Stomach (tissue), 9 donors: ENCODE results near the gene ETFB. TPM values are rescaled to one million over a fixed set of nuclear protein-coding genes. Genes with fewer than 3 reads are reported as not detected.

Experiments used
- DNase-seq, 2 donors: peaks; one replicate each; pipeline versions ENCODE4 v3.0.0 to v3.0.0-alpha.2; 2013 to 2019
- H3K27ac ChIP-seq, 5 donors: fragments of 200-600 bp in 4 of 5; sonication (generic) in 4 of 5; one replicate each; pipeline ENCODE4 v1.5.1; 2013 to 2019; ENCODE audit warnings: mild to moderate bottlenecking in 1 of 5, moderate library complexity in 1 of 5
- H3K27me3 ChIP-seq, 3 donors: fragments of 200-600 bp; sonication (generic); one replicate each; pipeline ENCODE4 v1.5.1; 2017 to 2019; ENCODE audit warnings: mixed run types in 1 of 3
- H3K36me3 ChIP-seq, 4 donors: fragments of 200-600 bp; sonication (generic); 1 replicate in 3 of 4; 2 replicates in 1 of 4; pipeline ENCODE4 v1.5.1; 2016 to 2019
- H3K4me1 ChIP-seq, 4 donors: fragments of 200-600 bp; sonication (generic); one replicate each; pipeline ENCODE4 v1.5.1; 2016 to 2019
- H3K4me3 ChIP-seq, 4 donors: fragments of 200-600 bp; sonication (generic) in 3 of 4; one replicate each; pipeline ENCODE4 v1.5.1; 2016 to 2019; ENCODE audit warnings: mild to moderate bottlenecking in 1 of 4
- H3K9me3 ChIP-seq, 4 donors: fragments of 200-600 bp; sonication (generic); one replicate each; pipeline ENCODE4 v1.5.1; 2016 to 2019
- CTCF ChIP-seq, 7 experiments: fragments of 450-650 bp in 4 of 7; fragments of 200-600 bp in 3 of 7; sonication (generic) in 3 of 7; IDR thresholded peaks; one replicate each; pipeline ENCODE4 v1.5.1; 2016 to 2019; ENCODE audit warnings: antibody characterized with exemption in 7 of 7, control low read depth in 2 of 7, mild to moderate bottlenecking in 1 of 7
- EP300 ChIP-seq: sonication (generic); formaldehyde crosslinking; IDR thresholded peaks from one replicate; pipeline ENCODE4 v1.6.1; 2017; ENCODE audit warnings: antibody characterized with exemption
- POLR2A ChIP-seq, 4 donors: fragments of 450-650 bp; IDR thresholded peaks; one replicate each; pipeline ENCODE4 v1.6.1; 2016; ENCODE audit warnings: antibody characterized with exemption in 4 of 4, control low read depth in 2 of 4, mild to moderate bottlenecking in 1 of 4, moderate library complexity in 1 of 4
- POLR2AphosphoS5 ChIP-seq, 3 donors: sonication (generic); formaldehyde crosslinking; IDR thresholded peaks; one replicate each; pipeline ENCODE4 v1.6.1; 2016; ENCODE audit warnings: antibody characterized with exemption in 3 of 3
- WGBS, 5 donors: extraction: QIAGEN DNeasy Blood & Tissue Kit in 3 of 5; methylation state at CpG; one replicate each; pipeline versions ENCODE4 v1.1.5 to v1.1.7; 2013 to 2018; 5-methylcytosine and 5-hydroxymethylcytosine counted together
- intact Hi-C: fragments of 100-400 bp; cut with DNase I; formaldehyde crosslinking; loops from one replicate; pipeline ENCODE4 v1.15.1; 2023; ENCODE audit warnings: low total_unique reads
- polyA plus RNA-seq, 3 donors: library from polyadenylated mRNA; stranded (reverse); fragments of 200-250 nt; gene quantifications; one replicate each; pipeline ENCODE4 v1.2.3, GENCODE V29; 2013
- total RNA-seq, 5 donors: library from RNA; depleted of rRNA; stranded (reverse); fragments of >200 nt; gene quantifications; one replicate each; pipeline versions ENCODE4 v1.1.0 to v1.2.3, GENCODE V29; 2014 to 2016
- donor health status: healthy with polysubstance abuse.
- donor health status: Bipolar disorder and iron deficiency.
- donor health status: healthy.

Gene ETFB
- total and polyA plus RNA-seq, 8 donors, result 1.2 to 211 (median 105) TPM

GRCh38 chr19:51319649-51320279 lies 46.4 kb downstream of the ETFB start:
- intact Hi-C loops, result no loop called here
- no peaks in the 10 kb centered on the region for H3K36me3 ChIP-seq
- H3K27me3 ChIP-seq, result peaks cover 0 to 69% (median 4%) of the 10 kb centered on the region in 3 donors
- no peaks in the 10 kb centered on the region for H3K4me1 ChIP-seq
- no peak overlapping the region for H3K4me3 ChIP-seq
- no peak for DNase-seq
- TF ChIP-seq POLR2A (IDR thresholded peaks at IDR 0.05) (no peak), CTCF (IDR thresholded peaks at IDR 0.05) (no peak), POLR2AphosphoS5 (IDR thresholded peaks at IDR 0.05) (no peak), EP300 (no peak)
- peaks cover 0 to 5% (median under 1%) of the 10 kb centered on the region in 4 donors for H3K9me3 ChIP-seq
- WGBS, 5 donors, result 69 to 79% (median 73%) methylated on average over 5 to 14 of the region's 14 CpGs
- no peak overlapping the region for H3K27ac ChIP-seq

GRCh38 chr19:51318687-51319648 lies 47.2 kb downstream of the ETFB start:
- TF ChIP-seq POLR2A (IDR thresholded peaks at IDR 0.05), result no peak
- no peak for TF ChIP-seq POLR2AphosphoS5 (IDR thresholded peaks at IDR 0.05)
- TF ChIP-seq EP300, result no peak
- TF ChIP-seq CTCF (IDR thresholded peaks at IDR 0.05), result no peak
- Histone ChIP-seq H3K9me3 (peaks cover 0 to 12% (median 3%) of the 10 kb centered on the region in 4 donors), H3K4me3 (no peak overlapping the region), H3K27me3 (peaks cover 0 to 72% (median under 1%) of the 10 kb centered on the region in 3 donors), H3K4me1 (no peaks in the 10 kb centered on the region), H3K36me3 (no peaks in the 10 kb centered on the region), H3K27ac (no peak overlapping the region)
- intact Hi-C loops, result no loop called here
- 69 to 74% (median 72%) methylated on average over 12 to 23 of the region's 23 CpGs for WGBS, 5 donors
- DNase-seq, result no peak

- H3K36me3 ChIP-seq, result no peaks in the 10 kb centered on the region
- no peak overlapping the region for H3K4me3 ChIP-seq
- TF ChIP-seq POLR2A (IDR thresholded peaks at IDR 0.05), result no peak
- no peak for TF ChIP-seq EP300
- TF ChIP-seq POLR2AphosphoS5 (IDR thresholded peaks at IDR 0.05), result no peak
- TF ChIP-seq CTCF (IDR thresholded peaks at IDR 0.05), result no peak
- H3K4me1 ChIP-seq, result no peaks in the 10 kb centered on the region
- DNase-seq, result no peak
- peaks cover 0 to 12% (median 3%) of the 10 kb centered on the region in 4 donors for H3K9me3 ChIP-seq
- intact Hi-C loops, result no loop called here
- H3K27me3 ChIP-seq, result peaks cover 0 to 70% (median 2%) of the 10 kb centered on the region in 3 donors
- no peak overlapping the region for H3K27ac ChIP-seq
- WGBS, 5 donors, result 49 to 68% (median 58%) methylated on average over 1 of the region's 1 CpG
Measured at GRCh38 chr19:51317968-51318367, 48.2 kb downstream of the ETFB start.

GRCh38 chr19:51317376-51317775 lies 48.8 kb downstream of the ETFB start:
- no peaks in the 10 kb centered on the region for H3K36me3 ChIP-seq
- H3K9me3 ChIP-seq, result peaks cover 0 to 12% (median 3%) of the 10 kb centered on the region in 4 donors
- no peak overlapping the region for H3K4me3 ChIP-seq
- TF ChIP-seq POLR2AphosphoS5 (IDR thresholded peaks at IDR 0.05) (no peak), POLR2A (IDR thresholded peaks at IDR 0.05) (no peak), EP300 (no peak)
- intact Hi-C loops, result no loop called here
- no peak overlapping the region for H3K27ac ChIP-seq
- DNase-seq, result no peak
- peaks cover 2 to 70% (median 8%) of the 10 kb centered on the region in 3 donors for H3K27me3 ChIP-seq
- no peaks in the 10 kb centered on the region for H3K4me1 ChIP-seq
- WGBS, 5 donors, result 81 to 87% (median 82%) methylated on average over 3 of the region's 3 CpGs
